HEK293 (cell line): ENCODE data around the gene ISM2.

ENCODE experiments used
- CTCF ChIA-PET: fragments of 350-600 bp; formaldehyde crosslinking; extraction: SDS; loops from one replicate; lab custom pipeline; 2021; ENCODE audit warnings: antibody characterized with exemption; lab: Yijun Ruan, JAX
- POLR2A ChIA-PET: fragments of 300-600 bp; formaldehyde crosslinking; extraction: SDS; loops from one replicate; lab custom pipeline; 2020; ENCODE audit warnings: antibody characterized with exemption, inconsistent platforms; lab: Yijun Ruan, JAX
- H3K27ac ChIP-seq: fragments of 200-500 bp; sonication (Bioruptor generic); 2 replicates; pipeline ENCODE4 v1.5.1; 2014; ENCODE audit warnings: low read depth, low read length, control low read depth, inconsistent platforms; ENCODE audit errors: extremely low read depth
- H3K36me3 ChIP-seq, 2 experiments: fragments of 200-500 bp in 1 of 2; sonication (Bioruptor generic) in 1 of 2; 1 replicate in 1 of 2; 2 replicates in 1 of 2; pipeline ENCODE4 v1.5.1; 2014 to 2017; ENCODE audit warnings: inconsistent platforms in 2 of 2, low read length in 2 of 2; ENCODE audit not compliant: control insufficient read depth in 2 of 2, insufficient read depth in 1 of 2
- H3K4me1 ChIP-seq: fragments of 200-500 bp; sonication (Bioruptor generic); 2 replicates; pipeline ENCODE4 v1.5.1; 2014; ENCODE audit warnings: mild to moderate bottlenecking, low read length, inconsistent platforms; ENCODE audit not compliant: control insufficient read depth, insufficient read depth
- H3K4me3 ChIP-seq: 2 replicates; pipeline ENCODE4 v1.5.1; 2011; ENCODE audit warnings: low read depth, mild to moderate bottlenecking, control low read depth, low read length, moderate library complexity
- H3K9me3 ChIP-seq: fragments of 200-500 bp; sonication (Bioruptor generic); 2 replicates; pipeline ENCODE4 v1.5.1; 2014; ENCODE audit warnings: low read depth, low read length, inconsistent platforms; ENCODE audit not compliant: control insufficient read depth, insufficient read depth
- GLI2 ChIP-seq: fragments of 450-650 bp; formaldehyde crosslinking; IDR thresholded peaks from 2 replicates; pipeline ENCODE4; 2017; ENCODE audit warnings: missing biosample characterization, missing genetic modification characterization, low read depth, borderline replicate concordance
- GLIS1 ChIP-seq: fragments of 450-650 bp; formaldehyde crosslinking; IDR thresholded peaks from 2 replicates; pipeline ENCODE4 v1.5.1; 2016; ENCODE audit warnings: missing biosample characterization, missing genetic modification characterization
- GLIS2 ChIP-seq: fragments of 450-650 bp; formaldehyde crosslinking; IDR thresholded peaks from 2 replicates; pipeline ENCODE4 v1.5.1; 2016; ENCODE audit warnings: missing biosample characterization, missing genetic modification characterization
- HOXA7 ChIP-seq: sonication (generic); formaldehyde crosslinking; IDR thresholded peaks from 2 replicates; pipeline ENCODE4 v1.8.1; 2022; ENCODE audit warnings: missing genetic modification reagents, borderline replicate concordance
- OVOL3 ChIP-seq: fragments of 450-650 bp; formaldehyde crosslinking; IDR thresholded peaks from 2 replicates; pipeline ENCODE4 v1.5.1; 2016; ENCODE audit warnings: missing biosample characterization, missing genetic modification characterization
- SCRT1 ChIP-seq: fragments of 450-650 bp; formaldehyde crosslinking; IDR thresholded peaks from 2 replicates; pipeline ENCODE4 v1.5.1; 2016; ENCODE audit warnings: missing biosample characterization, missing genetic modification characterization, borderline replicate concordance
- SCRT2 ChIP-seq: fragments of 450-650 bp; formaldehyde crosslinking; IDR thresholded peaks from 2 replicates; pipeline ENCODE4 v1.5.1; 2016; ENCODE audit warnings: missing biosample characterization, missing genetic modification characterization
- YY1 ChIP-seq: fragments of 450-650 bp; formaldehyde crosslinking; IDR thresholded peaks from 2 replicates; pipeline ENCODE4 v1.5.1; 2018; ENCODE audit warnings: missing biosample characterization, missing genetic modification characterization
- ZFP69B ChIP-seq: fragments of 450-650 bp; formaldehyde crosslinking; IDR thresholded peaks from 2 replicates; pipeline ENCODE4 v1.5.1; 2016; ENCODE audit warnings: missing biosample characterization, missing genetic modification characterization
- ZNF157 ChIP-seq: fragments of 450-650 bp; formaldehyde crosslinking; IDR thresholded peaks from 2 replicates; pipeline ENCODE4 v1.5.1; 2016; ENCODE audit warnings: missing biosample characterization, missing genetic modification characterization
- ZNF175 ChIP-seq: fragments of 450-650 bp; formaldehyde crosslinking; IDR thresholded peaks from 2 replicates; pipeline ENCODE4 v1.5.1; 2016; ENCODE audit warnings: missing biosample characterization, missing genetic modification characterization
- ZNF211 ChIP-seq: fragments of 450-650 bp; formaldehyde crosslinking; IDR thresholded peaks from 2 replicates; pipeline ENCODE4 v1.5.1; 2016; ENCODE audit warnings: low read depth, missing biosample characterization, missing genetic modification characterization
- ZNF366 ChIP-seq: fragments of 450-650 bp; formaldehyde crosslinking; conservative IDR thresholded peaks from 2 replicates; pipeline ENCODE4 v1.5.1; 2016; ENCODE audit warnings: missing biosample characterization, missing genetic modification characterization
- ZNF510 ChIP-seq: fragments of 450-650 bp; formaldehyde crosslinking; IDR thresholded peaks from 2 replicates; pipeline ENCODE4 v1.5.1; 2018; ENCODE audit warnings: mild to moderate bottlenecking, missing genetic modification characterization, missing biosample characterization; ENCODE audit not compliant: insufficient replicate concordance
- ZNF561 ChIP-seq: fragments of 450-650 bp; IDR thresholded peaks from 2 replicates; pipeline ENCODE4 v1.5.1; 2018; ENCODE audit warnings: missing biosample characterization, missing genetic modification characterization, borderline replicate concordance
- ZNF571 ChIP-seq: fragments of 450-650 bp; formaldehyde crosslinking; IDR thresholded peaks from 2 replicates; pipeline ENCODE4 v1.5.0; 2017; ENCODE audit warnings: missing biosample characterization, missing genetic modification characterization
- ZNF629 ChIP-seq: fragments of 450-650 bp; formaldehyde crosslinking; IDR thresholded peaks from 2 replicates; pipeline ENCODE4 v1.5.1; 2017; ENCODE audit warnings: missing biosample characterization, missing genetic modification characterization
- ZNF658 ChIP-seq: fragments of 450-650 bp; formaldehyde crosslinking; IDR thresholded peaks from 2 replicates; pipeline ENCODE4; 2016; ENCODE audit warnings: missing biosample characterization, missing genetic modification characterization
- ZNF747 ChIP-seq: fragments of 450-650 bp; formaldehyde crosslinking; IDR thresholded peaks from 2 replicates; pipeline ENCODE4 v1.5.1; 2016; ENCODE audit warnings: missing biosample characterization, missing genetic modification characterization
- TF ChIP-seq, protein P1 (sequence below): fragments of 450-650 bp; formaldehyde crosslinking; IDR thresholded peaks from 2 replicates; pipeline ENCODE4 v1.5.1; 2016; ENCODE audit warnings: missing biosample characterization, missing genetic modification characterization
- TF ChIP-seq, protein P2 (sequence below): fragments of 450-650 bp; formaldehyde crosslinking; IDR thresholded peaks from 2 replicates; pipeline ENCODE4 v1.5.1; 2016; ENCODE audit warnings: missing biosample characterization, missing genetic modification characterization, borderline replicate concordance
- TF ChIP-seq, protein P3 (sequence below): fragments of 450-650 bp; formaldehyde crosslinking; IDR thresholded peaks from 2 replicates; pipeline ENCODE4 v1.5.1; 2016; ENCODE audit warnings: missing biosample characterization, missing genetic modification characterization

The ISM2 gene

DNA sequence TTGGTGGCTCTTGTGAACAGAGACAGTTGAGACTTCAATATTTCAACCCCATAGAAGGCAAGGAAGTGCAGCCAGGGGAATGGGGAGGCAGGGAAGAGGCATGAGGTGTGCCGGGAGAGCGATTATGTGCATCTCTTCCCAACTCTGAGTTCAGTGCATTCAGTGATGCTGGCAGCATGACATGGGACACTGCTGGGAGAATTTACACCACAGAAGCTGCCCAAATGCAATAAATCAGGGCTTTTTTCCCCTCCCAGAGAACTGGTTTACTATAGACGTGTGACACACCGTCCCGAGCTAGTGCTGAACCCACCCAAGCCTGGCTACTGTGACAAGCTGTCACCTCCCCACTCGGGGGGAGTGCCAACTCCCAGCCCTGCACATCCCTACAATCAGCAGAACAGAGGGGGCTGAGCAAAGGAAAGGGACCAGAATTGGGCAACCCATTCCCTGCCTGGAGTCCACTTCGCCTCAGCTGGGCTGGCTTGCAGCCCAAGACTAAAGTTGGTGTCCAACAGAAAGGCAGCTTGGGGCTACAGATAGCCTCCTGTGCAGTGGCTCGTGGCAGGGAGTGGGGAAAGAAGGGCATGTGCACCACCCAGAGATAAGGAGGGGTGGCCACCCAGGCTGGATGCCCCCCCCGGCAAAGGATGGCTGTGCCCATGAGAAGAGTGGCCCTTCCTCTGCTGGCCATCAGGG, 24.0 kb downstream of the ISM2 start (continued):
- TF ChIP-seq, protein P1, sequence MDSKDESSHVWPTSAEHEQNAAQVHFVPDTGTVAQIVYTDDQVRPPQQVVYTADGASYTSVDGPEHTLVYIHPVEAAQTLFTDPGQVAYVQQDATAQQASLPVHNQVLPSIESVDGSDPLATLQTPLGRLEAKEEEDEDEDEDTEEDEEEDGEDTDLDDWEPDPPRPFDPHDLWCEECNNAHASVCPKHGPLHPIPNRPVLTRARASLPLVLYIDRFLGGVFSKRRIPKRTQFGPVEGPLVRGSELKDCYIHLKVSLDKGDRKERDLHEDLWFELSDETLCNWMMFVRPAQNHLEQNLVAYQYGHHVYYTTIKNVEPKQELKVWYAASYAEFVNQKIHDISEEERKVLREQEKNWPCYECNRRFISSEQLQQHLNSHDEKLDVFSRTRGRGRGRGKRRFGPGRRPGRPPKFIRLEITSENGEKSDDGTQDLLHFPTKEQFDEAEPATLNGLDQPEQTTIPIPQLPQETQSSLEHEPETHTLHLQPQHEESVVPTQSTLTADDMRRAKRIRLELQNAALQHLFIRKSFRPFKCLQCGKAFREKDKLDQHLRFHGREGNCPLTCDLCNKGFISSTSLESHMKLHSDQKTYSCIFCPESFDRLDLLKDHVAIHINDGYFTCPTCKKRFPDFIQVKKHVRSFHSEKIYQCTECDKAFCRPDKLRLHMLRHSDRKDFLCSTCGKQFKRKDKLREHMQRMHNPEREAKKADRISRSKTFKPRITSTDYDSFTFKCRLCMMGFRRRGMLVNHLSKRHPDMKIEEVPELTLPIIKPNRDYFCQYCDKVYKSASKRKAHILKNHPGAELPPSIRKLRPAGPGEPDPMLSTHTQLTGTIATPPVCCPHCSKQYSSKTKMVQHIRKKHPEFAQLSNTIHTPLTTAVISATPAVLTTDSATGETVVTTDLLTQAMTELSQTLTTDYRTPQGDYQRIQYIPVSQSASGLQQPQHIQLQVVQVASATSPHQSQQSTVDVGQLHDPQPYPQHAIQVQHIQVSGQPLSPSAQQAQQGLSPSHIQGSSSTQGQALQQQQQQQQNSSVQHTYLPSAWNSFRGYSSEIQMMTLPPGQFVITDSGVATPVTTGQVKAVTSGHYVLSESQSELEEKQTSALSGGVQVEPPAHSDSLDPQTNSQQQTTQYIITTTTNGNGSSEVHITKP (tag by site-specific recombination), result no peak
- TF ChIP-seq ZNF175 (tag by site-specific recombination) (no peak), ZNF366 (tag by site-specific recombination) (no peak)
- TF ChIP-seq, protein P2, sequence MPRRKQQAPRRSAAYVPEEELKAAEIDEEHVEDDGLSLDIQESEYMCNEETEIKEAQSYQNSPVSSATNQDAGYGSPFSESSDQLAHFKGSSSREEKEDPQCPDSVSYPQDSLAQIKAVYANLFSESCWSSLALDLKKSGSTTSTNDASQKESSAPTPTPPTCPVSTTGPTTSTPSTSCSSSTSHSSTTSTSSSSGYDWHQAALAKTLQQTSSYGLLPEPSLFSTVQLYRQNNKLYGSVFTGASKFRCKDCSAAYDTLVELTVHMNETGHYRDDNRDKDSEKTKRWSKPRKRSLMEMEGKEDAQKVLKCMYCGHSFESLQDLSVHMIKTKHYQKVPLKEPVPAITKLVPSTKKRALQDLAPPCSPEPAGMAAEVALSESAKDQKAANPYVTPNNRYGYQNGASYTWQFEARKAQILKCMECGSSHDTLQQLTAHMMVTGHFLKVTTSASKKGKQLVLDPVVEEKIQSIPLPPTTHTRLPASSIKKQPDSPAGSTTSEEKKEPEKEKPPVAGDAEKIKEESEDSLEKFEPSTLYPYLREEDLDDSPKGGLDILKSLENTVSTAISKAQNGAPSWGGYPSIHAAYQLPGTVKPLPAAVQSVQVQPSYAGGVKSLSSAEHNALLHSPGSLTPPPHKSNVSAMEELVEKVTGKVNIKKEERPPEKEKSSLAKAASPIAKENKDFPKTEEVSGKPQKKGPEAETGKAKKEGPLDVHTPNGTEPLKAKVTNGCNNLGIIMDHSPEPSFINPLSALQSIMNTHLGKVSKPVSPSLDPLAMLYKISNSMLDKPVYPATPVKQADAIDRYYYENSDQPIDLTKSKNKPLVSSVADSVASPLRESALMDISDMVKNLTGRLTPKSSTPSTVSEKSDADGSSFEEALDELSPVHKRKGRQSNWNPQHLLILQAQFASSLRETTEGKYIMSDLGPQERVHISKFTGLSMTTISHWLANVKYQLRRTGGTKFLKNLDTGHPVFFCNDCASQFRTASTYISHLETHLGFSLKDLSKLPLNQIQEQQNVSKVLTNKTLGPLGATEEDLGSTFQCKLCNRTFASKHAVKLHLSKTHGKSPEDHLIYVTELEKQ (tag by site-specific recombination), result no peak

DNA sequence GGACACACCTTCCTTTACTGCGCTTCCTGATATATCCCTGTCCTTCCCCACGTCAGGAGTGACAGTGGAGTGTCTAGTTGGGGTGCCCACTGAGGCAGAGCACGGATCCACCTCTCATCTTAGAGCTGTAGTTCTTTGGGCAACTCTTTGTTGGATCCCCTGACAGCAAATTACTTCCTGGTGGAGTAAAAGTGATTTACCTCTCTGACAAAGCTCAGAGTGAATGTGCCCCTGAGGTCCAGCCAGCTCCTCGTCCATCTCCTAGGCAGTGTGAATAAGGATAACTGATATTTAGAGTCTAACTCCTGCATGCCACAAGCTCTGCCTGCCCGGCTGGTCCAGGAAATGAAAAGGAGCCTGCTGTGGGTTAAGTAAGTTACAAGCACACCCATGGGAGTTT, 24.7 kb downstream of the ISM2 start:
- POLR2A ChIA-PET, result no interaction called here
- Histone ChIP-seq H3K4me1 (no peaks in the 10 kb centered on the region), H3K9me3 (no peaks in the 10 kb centered on the region), H3K27ac (no peak overlapping the region), H3K4me3 (no peak overlapping the region), H3K36me3 (peaks cover under 1 to 8% of the 10 kb centered on the region in 2 experiments; a peak in 2 of 3 replicates)
- TF ChIP-seq ZNF510 (tag by site-specific recombination), result no peak
- TF ChIP-seq YY1, result no peak
- CTCF ChIA-PET, result no interaction called here

DNA sequence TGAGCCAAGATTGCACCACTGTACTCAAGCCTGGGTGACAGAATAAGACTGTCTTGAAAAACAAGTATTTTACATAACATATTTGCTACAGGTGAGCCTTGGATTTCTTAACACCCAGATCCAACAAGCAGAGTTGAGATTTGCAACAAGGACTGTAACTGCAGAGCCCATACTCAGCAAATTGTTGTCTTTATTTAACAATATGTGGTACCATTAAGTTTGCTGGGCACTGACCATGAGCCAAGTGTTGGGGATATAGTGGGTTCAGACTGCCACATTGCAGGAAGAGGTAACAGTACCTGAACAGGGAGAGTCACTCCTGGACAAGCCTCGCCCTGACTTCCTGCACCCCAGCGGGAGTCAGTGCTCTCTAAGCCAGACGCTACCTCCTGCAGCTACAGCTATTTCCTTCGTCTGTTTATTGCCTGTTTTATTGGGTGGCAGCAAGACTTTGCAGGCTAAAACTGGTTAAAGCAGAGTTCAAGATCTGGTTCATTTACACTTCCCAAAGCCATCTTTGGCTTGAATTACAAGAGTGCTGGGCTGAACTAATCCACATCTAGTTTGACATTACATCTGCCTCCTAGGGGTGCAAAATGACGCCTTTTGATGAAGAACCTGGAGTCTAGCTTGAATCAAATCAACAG, 28.3 kb downstream of the ISM2 start:
- Histone ChIP-seq H3K36me3 (peaks cover 35 to 40% of the 10 kb centered on the region in 2 experiments), H3K4me1 (no peaks in the 10 kb centered on the region), H3K4me3 (no peak overlapping the region), H3K27ac (no peak overlapping the region), H3K9me3 (no peaks in the 10 kb centered on the region)
- ChIA-PET POLR2A (no interaction called here), CTCF (interaction anchor here (0.6 to 1.0 kb wide), 2 partner anchors 11 to 22 kb away, joined by 3 to 4 read pairs; no protein-coding TSS in a partner anchor)
- TF ChIP-seq ZNF747 (tag by site-specific recombination), result no peak
- no peak for TF ChIP-seq OVOL3 (tag by site-specific recombination)
- TF ChIP-seq ZFP69B (tag by site-specific recombination), result no peak
- TF ChIP-seq ZNF157 (tag by site-specific recombination), result no peak
- TF ChIP-seq SCRT2 (tag by site-specific recombination), result no peak
- no peak for TF ChIP-seq HOXA7
- TF ChIP-seq YY1, result no peak
- 0 out of 2 replicates have a peak, but pooled peaks have one; percentile 43 for TF ChIP-seq SCRT1 (tag by site-specific recombination)
- TF ChIP-seq GLI2, result 0 out of 2 replicates have a peak, but pooled peaks have one; percentile 28
- TF ChIP-seq ZNF658, result no peak
- TF ChIP-seq, protein P3, sequence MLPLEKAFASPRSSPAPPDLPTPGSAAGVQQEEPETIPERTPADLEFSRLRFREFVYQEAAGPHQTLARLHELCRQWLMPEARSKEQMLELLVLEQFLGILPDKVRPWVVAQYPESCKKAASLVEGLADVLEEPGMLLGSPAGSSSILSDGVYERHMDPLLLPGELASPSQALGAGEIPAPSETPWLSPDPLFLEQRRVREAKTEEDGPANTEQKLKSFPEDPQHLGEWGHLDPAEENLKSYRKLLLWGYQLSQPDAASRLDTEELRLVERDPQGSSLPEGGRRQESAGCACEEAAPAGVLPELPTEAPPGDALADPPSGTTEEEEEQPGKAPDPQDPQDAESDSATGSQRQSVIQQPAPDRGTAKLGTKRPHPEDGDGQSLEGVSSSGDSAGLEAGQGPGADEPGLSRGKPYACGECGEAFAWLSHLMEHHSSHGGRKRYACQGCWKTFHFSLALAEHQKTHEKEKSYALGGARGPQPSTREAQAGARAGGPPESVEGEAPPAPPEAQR (tag by site-specific recombination), result no peak
- TF ChIP-seq ZNF211, result no peak
- 0 out of 2 replicates have a peak, but pooled peaks have one; percentile 10 for TF ChIP-seq GLIS2 (tag by site-specific recombination)
- TF ChIP-seq ZNF561 (tag by site-specific recombination), result peak; percentile 80; the same call in 1 of the 2 replicates
- no peak for TF ChIP-seq ZNF571
- TF ChIP-seq GLIS1, result peak; percentile 97
- TF ChIP-seq ZNF629, result peak; percentile 26; the same call in 1 of the 2 replicates
